H1 (cell line): ENCODE results near the gene MKNK2. TPM values are rescaled to one million over a fixed set of nuclear protein-coding genes. Genes with fewer than 3 reads are reported as not detected.

Experiments used
- CTCF ChIA-PET: fragments of 300-600 bp; sonication (Branson Sonifier 250); formaldehyde crosslinking; loops from one replicate; lab custom pipeline; 2021; ENCODE audit not compliant: partially characterized antibody; lab: Charles Lee
- POLR2A ChIA-PET: fragments of 300-600 bp; sonication (Branson Sonifier 250); formaldehyde crosslinking; loops from one replicate; lab custom pipeline; 2021; ENCODE audit warnings: inconsistent platforms; ENCODE audit not compliant: partially characterized antibody; lab: Charles Lee
- DNase-seq, 2 experiments: peaks; one replicate each; pipeline versions ENCODE4 v3.0.0 to v3.0.0-alpha.2; 2010 to 2022; ENCODE audit warnings: low spot score in 2 of 2, low read depth in 1 of 2, mixed read lengths in 1 of 2
- FAIRE-seq: peaks from 2 replicates; lab custom pipeline; 2011; peaks lifted over from hg19 to GRCh38; lab: Jason Lieb, UNC
- H2AFZ ChIP-seq: 2 replicates; pipeline ENCODE4 v1.8.1; 2012; ENCODE audit warnings: low read length, inconsistent platforms
- H2AK5ac ChIP-seq: 2 replicates; pipeline ENCODE4 v1.6.1; 2013; ENCODE audit warnings: low read depth, low read length
- H2BK120ac ChIP-seq: replicated peaks from 2 replicates; pipeline ENCODE3; 2013; ENCODE audit warnings: low read depth, low read length, inconsistent platforms
- H2BK12ac ChIP-seq: 2 replicates; pipeline ENCODE4 v1.6.1; 2013; ENCODE audit warnings: low read depth, low read length
- H2BK15ac ChIP-seq: 2 replicates; pipeline ENCODE4 v1.6.1; 2013; ENCODE audit warnings: low read length
- H2BK20ac ChIP-seq: 2 replicates; pipeline ENCODE4 v1.6.1; 2013; ENCODE audit warnings: low read length
- H2BK5ac ChIP-seq: 2 replicates; pipeline ENCODE4 v1.6.1; 2013; ENCODE audit warnings: low read depth, low read length
- H3K14ac ChIP-seq: 2 replicates; pipeline ENCODE4 v1.6.1; 2013; ENCODE audit warnings: inconsistent platforms; ENCODE audit not compliant: insufficient read length
- H3K18ac ChIP-seq: 2 replicates; pipeline ENCODE4 v1.6.1; 2013; ENCODE audit warnings: low read length; ENCODE audit errors: extremely low read depth
- H3K23ac ChIP-seq: 2 replicates; pipeline ENCODE4 v1.6.1; 2013; ENCODE audit warnings: inconsistent platforms; ENCODE audit not compliant: insufficient read length
- H3K23me2 ChIP-seq: 2 replicates; pipeline ENCODE4 v1.6.1; 2013; ENCODE audit warnings: low read depth, low read length
- H3K27ac ChIP-seq: 2 replicates; pipeline ENCODE4 v1.6.1; 2011; ENCODE audit warnings: low read depth, low read length, inconsistent platforms
- H3K27me3 ChIP-seq, 4 experiments: replicated peaks in 1 of 4; 1 replicate in 1 of 4; 2 replicates in 3 of 4; pipeline versions ENCODE4 v1.6.1 to v1.8.1; 2011 to 2013; ENCODE audit warnings: low read length in 3 of 4, mild to moderate bottlenecking in 3 of 4, inconsistent platforms in 2 of 4, mixed read lengths in 2 of 4, moderate library complexity in 1 of 4; ENCODE audit not compliant: control insufficient read depth in 3 of 4, insufficient read depth in 3 of 4; ENCODE audit errors: extremely low read depth in 1 of 4
- H3K36me3 ChIP-seq, 4 experiments: 2 replicates each; pipeline versions ENCODE4 v1.6.1 to v1.8.1; 2011 to 2013; ENCODE audit warnings: mild to moderate bottlenecking in 4 of 4, low read length in 3 of 4, moderate library complexity in 2 of 4, control low read depth in 1 of 4, inconsistent platforms in 1 of 4; ENCODE audit not compliant: insufficient read depth in 4 of 4, control insufficient read depth in 2 of 4
- H3K4ac ChIP-seq: replicated peaks from 2 replicates; pipeline ENCODE3; 2013; ENCODE audit warnings: low read length, low read depth, mixed read lengths, inconsistent platforms; ENCODE audit not compliant: insufficient read length
- H3K4me1 ChIP-seq, 4 experiments: replicated peaks in 1 of 4; 1 replicate in 1 of 4; 2 replicates in 3 of 4; pipeline versions ENCODE4 v1.6.1 to v1.8.1; 2011 to 2013; ENCODE audit warnings: low read length in 3 of 4, inconsistent platforms in 2 of 4, mixed read lengths in 1 of 4; ENCODE audit not compliant: insufficient read depth in 4 of 4, control insufficient read depth in 3 of 4
- H3K4me2 ChIP-seq, 2 experiments: 2 replicates each; pipeline versions ENCODE4 v1.6.1 to v1.8.1; 2011 to 2013; ENCODE audit warnings: low read depth in 2 of 2, low read length in 2 of 2, control low read depth in 1 of 2, inconsistent platforms in 1 of 2, mild to moderate bottlenecking in 1 of 2; ENCODE audit not compliant: insufficient read depth in 1 of 2
- H3K4me3 ChIP-seq, 4 experiments: fragments of 200-600, 300-600 bp in 1 of 4; sonication (generic), shearing (Covaris generic), sonication (Bioruptor Twin) in 1 of 4; 2 replicates each; pipeline versions ENCODE4 v1.5.1 to v1.8.1; 2011 to 2016; ENCODE audit warnings: low read length in 4 of 4, low read depth in 3 of 4, control low read depth in 2 of 4, inconsistent platforms in 2 of 4, mild to moderate bottlenecking in 2 of 4, mixed read lengths in 1 of 4, moderate library complexity in 1 of 4; ENCODE audit not compliant: insufficient read depth in 2 of 4; ENCODE audit errors: extremely low read depth in 1 of 4
- H3K56ac ChIP-seq: replicated peaks from 2 replicates; pipeline ENCODE3; 2013; ENCODE audit warnings: low read depth, mild to moderate bottlenecking, mixed read lengths, low read length, inconsistent platforms; ENCODE audit not compliant: insufficient read length
- H3K79me1 ChIP-seq: 2 replicates; pipeline ENCODE4 v1.6.1; 2013; ENCODE audit warnings: low read depth, low read length, control low read depth
- H3K79me2 ChIP-seq, 2 experiments: 2 replicates each; pipeline versions ENCODE4 v1.6.1 to v1.8.1; 2012 to 2013; ENCODE audit warnings: low read length in 2 of 2, mild to moderate bottlenecking in 2 of 2, inconsistent platforms in 1 of 2; ENCODE audit not compliant: insufficient read depth in 2 of 2, control insufficient read depth in 1 of 2
- H3K9ac ChIP-seq, 4 experiments: replicated peaks in 1 of 4; 1 replicate in 1 of 4; 2 replicates in 3 of 4; pipeline versions ENCODE4 v1.6.1 to v1.8.1; 2011 to 2013; ENCODE audit warnings: low read depth in 3 of 4, low read length in 3 of 4, control low read depth in 2 of 4, mild to moderate bottlenecking in 2 of 4, moderate library complexity in 2 of 4, inconsistent platforms in 1 of 4; ENCODE audit errors: extremely low read depth in 1 of 4
- H3K9me3 ChIP-seq, 2 experiments: 2 replicates each; pipeline versions ENCODE4 v1.6.1 to v1.8.1; 2012 to 2013; ENCODE audit warnings: mild to moderate bottlenecking in 2 of 2, moderate library complexity in 2 of 2, control low read depth in 1 of 2, inconsistent platforms in 1 of 2, low read depth in 1 of 2, low read length in 1 of 2, mixed read lengths in 1 of 2; ENCODE audit not compliant: insufficient read depth in 2 of 2
- H4K20me1 ChIP-seq, 2 experiments: replicated peaks in 1 of 2; 2 replicates each; pipeline versions ENCODE3 to v1.8.1; 2011 to 2013; ENCODE audit warnings: inconsistent platforms in 2 of 2, low read length in 2 of 2, mild to moderate bottlenecking in 1 of 2; ENCODE audit not compliant: insufficient read depth in 2 of 2, control insufficient read depth in 1 of 2
- H4K5ac ChIP-seq: 2 replicates; pipeline ENCODE4 v1.6.1; 2013; ENCODE audit warnings: low read length, low read depth, mixed read lengths, inconsistent platforms; ENCODE audit not compliant: insufficient read length
- H4K8ac ChIP-seq: 2 replicates; pipeline ENCODE4 v1.8.0; 2013; ENCODE audit warnings: mild to moderate bottlenecking, moderate library complexity, low read length, inconsistent platforms; ENCODE audit not compliant: insufficient read depth; ENCODE audit errors: extremely low read depth
- H4K91ac ChIP-seq: replicated peaks from 2 replicates; pipeline ENCODE3; 2013; ENCODE audit warnings: low read length, mixed read lengths, inconsistent platforms; ENCODE audit not compliant: insufficient read length
- ASH2L ChIP-seq: fragments of 200-600, 300-600 bp; sonication (generic); IDR thresholded peaks from one replicate; pipeline ENCODE4 v1.7.1; 2017; ENCODE audit warnings: low read length
- CHD1 ChIP-seq: IDR thresholded peaks from 2 replicates; pipeline ENCODE4 v1.6.1; 2012; ENCODE audit warnings: low read depth, low read length, improper control_type of control experiment
- E2F6 ChIP-seq: IDR thresholded peaks from 2 replicates; pipeline ENCODE4 v1.6.1; 2012; ENCODE audit warnings: inconsistent platforms
- EZH2 ChIP-seq: fragments of 200-600 bp; sonication (generic); IDR thresholded peaks from 2 replicates; pipeline ENCODE4 v1.7.1; 2012; ENCODE audit warnings: low read depth, mild to moderate bottlenecking, moderate library complexity, low read length, inconsistent platforms; ENCODE audit not compliant: severe bottlenecking
- GTF2F1 ChIP-seq: IDR thresholded peaks from 2 replicates; pipeline ENCODE4 v1.6.1; 2012; ENCODE audit warnings: low read depth, low read length, improper control_type of control experiment, borderline replicate concordance
- JUND ChIP-seq: IDR thresholded peaks from 2 replicates; pipeline ENCODE4 v1.6.1; 2011; ENCODE audit warnings: mild to moderate bottlenecking, improper control_type of control experiment, low read length
- RXRA ChIP-seq: IDR thresholded peaks from 2 replicates; pipeline ENCODE4 v1.6.1; 2011; ENCODE audit warnings: low read depth, mild to moderate bottlenecking, low read length, moderate library complexity; ENCODE audit not compliant: insufficient read depth
- SIRT6 ChIP-seq: IDR thresholded peaks from one replicate; pipeline ENCODE4 v1.7.1; 2012; ENCODE audit warnings: low read length, inconsistent platforms
- SP1 ChIP-seq: IDR thresholded peaks from 2 replicates; pipeline ENCODE4 v1.6.1; 2011; ENCODE audit warnings: low read depth, low read length
- SP2 ChIP-seq: IDR thresholded peaks from 2 replicates; pipeline ENCODE4 v1.6.1; 2012; ENCODE audit warnings: mild to moderate bottlenecking, low read length, inconsistent platforms
- WGBS, 2 experiments: shearing (Covaris generic) in 1 of 2; methylation state at CpG; one replicate each; pipeline versions ENCODE4 v1.1.6 to v1.1.7; 2013 to 2015; ENCODE audit warnings: low lambda C conversion rate in 2 of 2, mixed read lengths in 2 of 2, inconsistent platforms in 1 of 2, low coverage in 1 of 2, missing lambda C conversion rate in 1 of 2; ENCODE audit not compliant: insufficient replicate concordance in 2 of 2, insufficient coverage in 1 of 2, insufficient read length in 1 of 2; ENCODE audit errors: extremely low coverage in 1 of 2, missing lambda C conversion rate in 1 of 2; 5-methylcytosine and 5-hydroxymethylcytosine counted together
- polyA plus RNA-seq, 7 experiments: library from polyadenylated mRNA; depleted of rRNA in 3 of 7; stranded (reverse) in 5 of 7; unstranded in 2 of 7; fragments of >200 nt in 5 of 7; fragments of 200-250 nt in 2 of 7; gene quantifications; 1 replicate in 5 of 7; 2 replicates in 1 of 7; 4 replicates in 1 of 7; pipeline versions ENCODE4 v1.2.1 to v1.2.3, GENCODE V29; 2011 to 2013; ENCODE audit warnings: missing spikeins in 2 of 7, mixed read lengths in 2 of 7
- total RNA-seq: library from RNA; stranded (reverse); fragmentation: NEBNext Ultra II Directional; extraction: Animal tissue kit (Norgen Biotek cat#: 25700); gene quantifications from 2 replicates; pipeline ENCODE4 v1.2.1, GENCODE V29; 2021

MKNK2 gene
- total and polyA plus RNA-seq, 2 of the 8 experiments (the other 6 are each of a cell fraction or from before 2014, with no cell fraction given): 163 to 166 TPM

- H2AFZ ChIP-seq: no peak overlapping the region
- H2BK5ac ChIP-seq: no peak overlapping the region
- no peaks in the 10 kb centered on the region for H4K20me1 ChIP-seq
- no peak overlapping the region for H4K5ac ChIP-seq
- DNase-seq: no peak
- peak overlapping the region; percentile 90; the same call in 1 of the 2 replicates for H2AK5ac ChIP-seq
- peak overlapping the region; percentile 63; the same call in 1 of the 2 replicates for H2BK12ac ChIP-seq
- 91% methylated on average over 9 of the region's 9 CpGs; no CpG with 5 or more reads in 1 of the 2 experiments for WGBS, 2 experiments
- peaks cover 4 to 23% (median 18%) of the 10 kb centered on the region in 4 experiments for H3K4me1 ChIP-seq
- H3K36me3 ChIP-seq: no peaks in the 10 kb centered on the region
- no peak overlapping the region for H2BK120ac ChIP-seq
- H3K4me3 ChIP-seq: no peak overlapping the region
- no peaks in the 10 kb centered on the region for H3K79me1 ChIP-seq
- TF ChIP-seq SP2 (no peak), E2F6 (no peak), GTF2F1 (no peak), RXRA (no peak), SIRT6 (no peak), EZH2 (no peak), CHD1 (no peak), ASH2L (no peak), SP1 (no peak), JUND (no peak)
- TF ChIP-seq, all 59 proteins: peak for 0
- no peak overlapping the region for H3K14ac ChIP-seq
- H3K4me2 ChIP-seq: peak overlapping the region in 1 of 2 experiments; percentile 76; a peak in 1 of 4 replicates
- CTCF ChIA-PET: interaction anchor here (0.6 to 2.0 kb wide), 10 partner anchors 11 to 133 kb away, joined by 3 to 7 read pairs (median 4); partner anchors contain the start of gene MKNK2
- H3K79me2 ChIP-seq: no peaks in the 10 kb centered on the region
- no peak overlapping the region for H3K56ac ChIP-seq
- POLR2A ChIA-PET: interaction anchor here (1.3 to 6.9 kb wide), 5 partner anchors 11 to 135 kb away, joined by 3 to 74 read pairs (median 3); partner anchors contain the start of gene MKNK2
- no peak overlapping the region for H3K27ac ChIP-seq
- H3K18ac ChIP-seq: no peak overlapping the region
- no peak overlapping the region for H2BK15ac ChIP-seq
- no peak overlapping the region for H3K4ac ChIP-seq
- no peak overlapping the region; the same call in 1 of the 2 replicates for H4K8ac ChIP-seq
- no peak for FAIRE-seq
- no peaks in the 10 kb centered on the region for H3K27me3 ChIP-seq
- no peak overlapping the region for H2BK20ac ChIP-seq
- H3K9me3 ChIP-seq: no peaks in the 10 kb centered on the region
- H3K23me2 ChIP-seq: peaks cover 5% of the 10 kb centered on the region; the same call in 1 of the 2 replicates
- H3K23ac ChIP-seq: no peak overlapping the region
- no peak overlapping the region for H4K91ac ChIP-seq
- no peak overlapping the region for H3K9ac ChIP-seq
Measured at GRCh38 chr19:2062770-2063169, 11.7 kb upstream of the MKNK2 start.
